Measurements from ENCODE around the gene PGS1. TPM values are rescaled to one million over a fixed set of nuclear protein-coding genes. Genes with fewer than 3 reads are reported as not detected.
A peak's percentile ranks its signal among the peaks of the same experiment; 100 is the strongest.

PGS1 gene
- total and polyA plus RNA-seq, 10 of the 15 experiments (the other 5 are each of a cell fraction or from before 2014, with no cell fraction given): 1.3 to 37.6 (median 27.4) TPM

DNA sequence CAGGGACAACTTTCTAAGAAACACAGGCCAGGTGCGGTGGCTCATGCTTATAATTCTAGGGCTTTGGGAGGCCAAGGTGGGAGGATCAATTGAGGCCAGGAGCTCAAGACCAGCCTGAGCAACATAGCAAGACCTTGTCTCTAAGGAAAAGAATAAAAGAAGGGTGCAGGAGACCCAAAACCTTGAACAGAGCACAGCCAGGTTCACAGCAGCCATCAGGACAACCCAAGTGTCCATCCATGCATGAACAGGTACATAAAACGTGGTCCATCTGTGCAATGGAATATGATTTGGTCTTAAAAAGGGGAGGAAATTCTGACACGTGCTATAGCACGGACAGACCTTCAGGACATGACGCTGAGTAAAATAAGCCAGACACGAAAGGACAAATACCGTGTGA lies 91.0 kb downstream of the PGS1 start (continued):
- TF ChIP-seq, protein P1, sequence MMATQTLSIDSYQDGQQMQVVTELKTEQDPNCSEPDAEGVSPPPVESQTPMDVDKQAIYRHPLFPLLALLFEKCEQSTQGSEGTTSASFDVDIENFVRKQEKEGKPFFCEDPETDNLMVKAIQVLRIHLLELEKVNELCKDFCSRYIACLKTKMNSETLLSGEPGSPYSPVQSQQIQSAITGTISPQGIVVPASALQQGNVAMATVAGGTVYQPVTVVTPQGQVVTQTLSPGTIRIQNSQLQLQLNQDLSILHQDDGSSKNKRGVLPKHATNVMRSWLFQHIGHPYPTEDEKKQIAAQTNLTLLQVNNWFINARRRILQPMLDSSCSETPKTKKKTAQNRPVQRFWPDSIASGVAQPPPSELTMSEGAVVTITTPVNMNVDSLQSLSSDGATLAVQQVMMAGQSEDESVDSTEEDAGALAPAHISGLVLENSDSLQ (IDR thresholded peaks at IDR 0.05): no peak
- TF ChIP-seq ZBTB33 (IDR thresholded peaks at IDR 0.05): no peak
- no peak for TF ChIP-seq ETV6 (conservative IDR thresholded peaks at IDR 0.05 in 1 of 2, IDR thresholded peaks at IDR 0.05 in 1 of 2; ENCODE audit: borderline replicate concordance in 1 of 2, low read depth in 1 of 2)

GRCh38 chr17:78471635-78472034 lies 93.2 kb downstream of the PGS1 start:
- ChIA-PET POLR2A (no interaction called here), RAD21 (ENCODE audit: unreplicated experiment) (no interaction called here), SMC1A (ENCODE audit: uncharacterized antibody, unreplicated experiment) (no interaction called here), CTCF (no interaction called here)
- no peak overlapping the region for H3K4me3 ChIP-seq
- no TSS peak for BruUV-seq (replicated peaks)
- ATAC-seq (no peak), FAIRE-seq (no peak), DNase-seq (ENCODE audit: low read depth, low spot score) (no peak)
- H3K4me2 ChIP-seq (ENCODE audit: control insufficient read depth, insufficient read depth): peak overlapping the region; percentile 44; the same call in 1 of the 2 replicates
- intact Hi-C loops (cut with micrococcal nuclease; ENCODE audit: unreplicated experiment) (no loop called here), in situ Hi-C loops (cut with MboI) (no loop called here)
- peak overlapping the region; percentile 54; the same call in 1 of the 2 replicates for H3K9ac ChIP-seq (ENCODE audit: control insufficient read depth, insufficient read depth, low read length)
- H4K20me1 ChIP-seq (ENCODE audit: control insufficient read depth, insufficient read depth): no peaks in the 10 kb centered on the region
- peaks cover 47% of the 10 kb centered on the region for H3K4me1 ChIP-seq (ENCODE audit: control insufficient read depth, insufficient read depth, low read length)
- H3K79me2 ChIP-seq (ENCODE audit: control insufficient read depth, insufficient read depth, low read length): peaks cover 11% of the 10 kb centered on the region
- 0 out of 4 replicates have a peak, but pooled peaks cover 0 to 3% of the 10 kb centered on the region in 2 experiments for H3K36me3 ChIP-seq (ENCODE audit: control insufficient read depth in 2 of 2, insufficient read depth in 2 of 2, low read length in 1 of 2)
- peaks cover 23% of the 10 kb centered on the region for H3K9me3 ChIP-seq (replicated peaks; ENCODE audit: control insufficient read depth, insufficient read depth, low read length)
- H3K27me3 ChIP-seq (replicated peaks in 1 of 2; ENCODE audit: control insufficient read depth in 2 of 2, insufficient read depth in 2 of 2, low read length in 1 of 2): no peaks in the 10 kb centered on the region
- H2AFZ ChIP-seq (ENCODE audit: control insufficient read depth, low read depth, low read length): no peak overlapping the region
- 55% methylated on average over 12 of the region's 12 CpGs for WGBS (ENCODE audit: insufficient coverage, insufficient replicate concordance, low lambda C conversion rate, missing lambda C conversion rate)
- peak overlapping the region; percentile 87 for H3K27ac ChIP-seq (ENCODE audit: control insufficient read depth, insufficient read depth)
- TF ChIP-seq IKZF1 (conservative IDR thresholded peaks at IDR 0.05): no peak
- TF ChIP-seq SKIL (IDR thresholded peaks at IDR 0.05; ENCODE audit: low read depth, poor library complexity, severe bottlenecking): no peak
- TF ChIP-seq DPF2 (IDR thresholded peaks at IDR 0.05): no peak
- no peak for TF ChIP-seq NFYB (IDR thresholded peaks at IDR 0.05; ENCODE audit: insufficient read depth, low read depth, low read length)
- no peak for TF ChIP-seq BACH1 (IDR thresholded peaks at IDR 0.05; ENCODE audit: borderline replicate concordance)
- TF ChIP-seq, protein P2, sequence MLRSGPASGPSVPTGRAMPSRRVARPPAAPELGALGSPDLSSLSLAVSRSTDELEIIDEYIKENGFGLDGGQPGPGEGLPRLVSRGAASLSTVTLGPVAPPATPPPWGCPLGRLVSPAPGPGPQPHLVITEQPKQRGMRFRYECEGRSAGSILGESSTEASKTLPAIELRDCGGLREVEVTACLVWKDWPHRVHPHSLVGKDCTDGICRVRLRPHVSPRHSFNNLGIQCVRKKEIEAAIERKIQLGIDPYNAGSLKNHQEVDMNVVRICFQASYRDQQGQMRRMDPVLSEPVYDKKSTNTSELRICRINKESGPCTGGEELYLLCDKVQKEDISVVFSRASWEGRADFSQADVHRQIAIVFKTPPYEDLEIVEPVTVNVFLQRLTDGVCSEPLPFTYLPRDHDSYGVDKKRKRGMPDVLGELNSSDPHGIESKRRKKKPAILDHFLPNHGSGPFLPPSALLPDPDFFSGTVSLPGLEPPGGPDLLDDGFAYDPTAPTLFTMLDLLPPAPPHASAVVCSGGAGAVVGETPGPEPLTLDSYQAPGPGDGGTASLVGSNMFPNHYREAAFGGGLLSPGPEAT (IDR thresholded peaks at IDR 0.05; ENCODE audit: low read depth): no peak
- TF ChIP-seq FOS (IDR thresholded peaks at IDR 0.05; ENCODE audit: borderline replicate concordance, extremely low read depth, insufficient read length): no peak
- TF ChIP-seq ZSCAN29 (IDR thresholded peaks at IDR 0.05): no peak
- no peak for TF ChIP-seq CBFB (IDR thresholded peaks at IDR 0.05; ENCODE audit: low read depth)
- TF ChIP-seq, protein P3, sequence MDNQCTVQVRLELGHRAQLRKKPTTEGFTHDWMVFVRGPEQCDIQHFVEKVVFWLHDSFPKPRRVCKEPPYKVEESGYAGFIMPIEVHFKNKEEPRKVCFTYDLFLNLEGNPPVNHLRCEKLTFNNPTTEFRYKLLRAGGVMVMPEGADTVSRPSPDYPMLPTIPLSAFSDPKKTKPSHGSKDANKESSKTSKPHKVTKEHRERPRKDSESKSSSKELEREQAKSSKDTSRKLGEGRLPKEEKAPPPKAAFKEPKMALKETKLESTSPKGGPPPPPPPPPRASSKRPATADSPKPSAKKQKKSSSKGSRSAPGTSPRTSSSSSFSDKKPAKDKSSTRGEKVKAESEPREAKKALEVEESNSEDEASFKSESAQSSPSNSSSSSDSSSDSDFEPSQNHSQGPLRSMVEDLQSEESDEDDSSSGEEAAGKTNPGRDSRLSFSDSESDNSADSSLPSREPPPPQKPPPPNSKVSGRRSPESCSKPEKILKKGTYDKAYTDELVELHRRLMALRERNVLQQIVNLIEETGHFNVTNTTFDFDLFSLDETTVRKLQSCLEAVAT (IDR thresholded peaks at IDR 0.05): no peak
- no peak for TF ChIP-seq STAT3 (IDR thresholded peaks at IDR 0.05; ENCODE audit: low read depth, low read length)
- no peak for TF ChIP-seq KAT2A (conservative IDR thresholded peaks at IDR 0.05; ENCODE audit: control insufficient read depth, low read depth, low read length)
